ENCODE results near the gene PSMD6.

DNA sequence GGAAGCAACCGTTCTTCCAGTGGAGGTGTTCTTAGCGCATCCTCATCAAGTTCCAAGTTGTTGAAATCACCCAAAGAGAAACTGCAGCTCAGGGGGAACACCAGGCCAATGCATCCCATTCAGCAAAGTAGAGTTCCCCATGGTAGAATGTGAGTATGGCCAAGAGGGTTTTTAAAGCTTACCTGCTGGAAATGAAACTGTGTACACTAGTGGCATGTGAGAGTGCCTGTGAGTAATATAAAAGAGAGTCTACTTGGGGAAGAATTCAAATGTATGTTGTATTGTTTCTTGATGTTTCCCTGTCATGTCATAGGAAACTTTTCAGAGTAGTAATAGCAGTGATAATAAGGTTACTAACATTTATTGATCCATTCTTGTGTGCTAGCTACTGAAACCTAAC, 43.3 kb downstream of the PSMD6 start:
- TF ChIP-seq POLR2A (IDR thresholded peaks at IDR 0.05; ENCODE audit: low read depth, low read length) (no peak), TAF1 (IDR thresholded peaks at IDR 0.05; ENCODE audit: borderline replicate concordance, low read depth, low read length) (no peak), SRF (IDR thresholded peaks at IDR 0.05; ENCODE audit: low read depth in 2 of 2, low read length in 2 of 2) (no peak)
